Esophagus muscularis mucosa (tissue), 3 donors: ENCODE data around the gene RIPOR2.

ENCODE experiments used
- CTCF ChIP-seq, 3 experiments: fragments of 200-600 bp in 2 of 3; fragments of 450-650 bp in 1 of 3; sonication (generic) in 2 of 3; IDR thresholded peaks; one replicate each; pipeline ENCODE4 v1.5.1; 2017 to 2019; ENCODE audit warnings: antibody characterized with exemption in 3 of 3, mild to moderate bottlenecking in 2 of 3, moderate library complexity in 1 of 3
- POLR2A ChIP-seq: fragments of 450-650 bp; IDR thresholded peaks from one replicate; pipeline ENCODE4 v1.6.1; 2017; ENCODE audit warnings: antibody characterized with exemption, moderate library complexity, mild to moderate bottlenecking, low read depth

GRCh38 chr6:24903681-24904080, 32.1 kb downstream of the RIPOR2 start:
- TF ChIP-seq CTCF (IDR thresholded peaks at IDR 0.05) (no peak), POLR2A (no peak)
